ENCODE results near the gene EEF1AKMT4. TPM values are rescaled to one million over a fixed set of nuclear protein-coding genes. Genes with fewer than 3 reads are reported as not detected.
A peak's percentile ranks its signal among the peaks of the same experiment; 100 is the strongest.
"Not testable (repeated sequence)": the region's sequence is repeated elsewhere in the genome, so short reads cannot be mapped to it uniquely, and the experiment has no call there.

The EEF1AKMT4 gene
- total RNA-seq, 1 experiment from 2014 or later, result 7.8 TPM

DNA sequence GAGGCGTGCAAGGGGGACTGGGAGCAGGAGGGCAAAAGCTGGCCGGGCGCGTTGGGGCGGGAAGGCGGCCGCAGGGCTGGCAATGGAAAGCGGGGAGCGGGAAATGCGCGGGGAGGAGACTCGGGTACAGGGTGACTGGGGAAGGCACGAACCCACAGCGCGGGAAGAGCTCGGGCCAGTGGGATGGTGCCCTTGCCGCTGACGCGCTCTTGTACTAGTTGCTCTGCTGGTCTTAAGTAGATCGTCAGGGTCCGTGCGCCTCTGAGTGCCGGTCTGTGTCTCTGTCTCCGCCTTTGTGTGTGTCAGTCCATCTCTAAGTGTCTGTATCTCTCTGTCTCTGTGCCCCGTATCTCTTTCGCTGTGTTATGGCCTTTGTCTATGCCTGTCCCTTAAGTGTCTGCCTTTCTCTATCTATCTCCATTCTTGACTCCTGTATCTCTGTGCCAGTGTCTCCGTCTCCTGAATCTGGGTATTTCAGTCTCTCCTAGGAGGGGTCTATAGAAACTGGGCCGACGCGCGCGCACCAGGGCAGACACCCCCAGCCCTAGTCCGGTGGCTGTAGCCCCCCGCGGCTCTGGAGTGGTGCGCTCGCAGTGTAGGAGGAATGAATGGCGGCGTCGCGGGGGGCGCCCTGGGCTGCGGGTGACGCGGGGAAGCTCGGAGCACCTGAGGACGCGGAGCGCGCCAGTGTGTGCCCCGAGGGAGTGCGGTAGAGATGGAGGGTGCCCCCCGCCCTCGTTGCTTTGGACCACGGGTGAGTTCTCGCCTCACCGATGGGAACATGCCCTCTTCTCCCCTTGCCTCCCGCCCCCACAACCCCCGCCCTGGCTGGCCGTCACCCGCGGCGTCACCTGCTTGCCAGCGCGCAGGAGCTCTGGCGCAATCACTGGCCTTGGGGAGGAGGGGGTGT, 12.6 kb downstream of the EEF1AKMT4 start:
- ChIA-PET POLR2A (ENCODE audit: low non-redundant PET) (no interaction called here), CTCF (interaction anchor here (0.6 kb wide), 1 partner anchor 12 kb away, joined by 11 read pairs; no protein-coding TSS in a partner anchor)
- H3K36me3 ChIP-seq (ENCODE audit: insufficient read depth, low read length, poor library complexity, severe bottlenecking), result no peaks in the 10 kb centered on the region
- TF ChIP-seq EZH2 (IDR thresholded peaks at IDR 0.05; ENCODE audit: borderline replicate concordance, low read depth, low read length, poor library complexity, severe bottlenecking) (no peak), CTCF (conservative IDR thresholded peaks at IDR 0.05; ENCODE audit: low read depth, low read length) (no peak)
- peak; percentile 37 for DNase-seq (ENCODE audit: low spot score)
- peaks cover 25% of the 10 kb centered on the region for H3K27me3 ChIP-seq (replicated peaks; ENCODE audit: insufficient read depth, low read depth, low read length, poor library complexity)
- no peak overlapping the region for H3K27ac ChIP-seq (ENCODE audit: low read depth, low read length, poor library complexity, severe bottlenecking)
- H3K9me3 ChIP-seq (ENCODE audit: low read depth, low read length, poor library complexity, severe bottlenecking), result no peaks in the 10 kb centered on the region
- no TSS peak for BruUV-seq (replicated peaks)
- peak overlapping the region; percentile 51 for H3K4me3 ChIP-seq (ENCODE audit: low read depth, low read length, poor library complexity, severe bottlenecking)
- intact Hi-C loops (cut with micrococcal nuclease; ENCODE audit: unreplicated experiment), result no loop called here
- H3K4me1 ChIP-seq (ENCODE audit: insufficient read depth, low read length, poor library complexity, severe bottlenecking), result peaks cover 11% of the 10 kb centered on the region

- BruUV-seq (replicated peaks), result no TSS peak
- Histone ChIP-seq H3K36me3 (ENCODE audit: insufficient read depth, low read length, poor library complexity, severe bottlenecking) (no peaks in the 10 kb centered on the region), H3K27ac (ENCODE audit: low read depth, low read length, poor library complexity, severe bottlenecking) (no peak overlapping the region), H3K4me1 (ENCODE audit: insufficient read depth, low read length, poor library complexity, severe bottlenecking) (peaks cover 11% of the 10 kb centered on the region), H3K9me3 (ENCODE audit: low read depth, low read length, poor library complexity, severe bottlenecking) (no peaks in the 10 kb centered on the region), H3K27me3 (replicated peaks; ENCODE audit: insufficient read depth, low read depth, low read length, poor library complexity) (peaks cover 25% of the 10 kb centered on the region), H3K4me3 (ENCODE audit: low read depth, low read length, poor library complexity, severe bottlenecking) (peak overlapping the region; percentile 51)
- intact Hi-C loops (cut with micrococcal nuclease; ENCODE audit: unreplicated experiment), result no loop called here
- CTCF ChIA-PET, result interaction anchor here (0.6 kb wide), 1 partner anchor 13 kb away, joined by 11 read pairs; no protein-coding TSS in a partner anchor
- POLR2A ChIA-PET (ENCODE audit: low non-redundant PET), result no interaction called here
- no peak for TF ChIP-seq CTCF (conservative IDR thresholded peaks at IDR 0.05; ENCODE audit: low read depth, low read length)
- TF ChIP-seq EZH2 (IDR thresholded peaks at IDR 0.05; ENCODE audit: borderline replicate concordance, low read depth, low read length, poor library complexity, severe bottlenecking), result no peak
- no peak for DNase-seq (ENCODE audit: low spot score)
These were observed 13.3 kb downstream of the EEF1AKMT4 start for GRCh38 chr3:184262764-184263179.

GRCh38 chr3:184267249-184267648, 17.8 kb downstream of the EEF1AKMT4 start:
- H3K4me1 ChIP-seq (ENCODE audit: insufficient read depth, low read length, poor library complexity, severe bottlenecking); H3K36me3 ChIP-seq (ENCODE audit: insufficient read depth, low read length, poor library complexity, severe bottlenecking); H3K9me3 ChIP-seq (ENCODE audit: low read depth, low read length, poor library complexity, severe bottlenecking); intact Hi-C loops (cut with micrococcal nuclease; ENCODE audit: unreplicated experiment); BruUV-seq (replicated peaks); H3K4me3 ChIP-seq (ENCODE audit: low read depth, low read length, poor library complexity, severe bottlenecking); POLR2A ChIA-PET (ENCODE audit: low non-redundant PET); DNase-seq (ENCODE audit: low spot score); CTCF ChIA-PET; H3K27ac ChIP-seq (ENCODE audit: low read depth, low read length, poor library complexity, severe bottlenecking): not testable (repeated sequence)
- H3K27me3 ChIP-seq (replicated peaks; ENCODE audit: insufficient read depth, low read depth, low read length, poor library complexity), result peaks cover 11% of the 10 kb centered on the region
